Transverse colon (tissue), 4 donors: Measurements from ENCODE around the gene PPM1F. TPM values are rescaled to one million over a fixed set of nuclear protein-coding genes. Genes with fewer than 3 reads are reported as not detected.
A peak's percentile ranks its signal among the peaks of the same experiment; 100 is the strongest.

ENCODE experiments used
- DNase-seq: peaks from one replicate; pipeline ENCODE4 v3.0.0-alpha.2; 2019
- H3K27ac ChIP-seq, 4 donors: fragments of 200-600 bp; sonication (generic); 2 replicates each; pipeline ENCODE4 v1.5.1; 2016 to 2018; ENCODE audit warnings: inconsistent platforms in 4 of 4
- H3K27me3 ChIP-seq: fragments of 200-600 bp; sonication (generic); 2 replicates; pipeline ENCODE4 v1.5.1; 2017; ENCODE audit warnings: inconsistent platforms
- H3K36me3 ChIP-seq, 4 donors: fragments of 200-600 bp; sonication (generic); 2 replicates each; pipeline ENCODE4 v1.5.1; 2017 to 2019; ENCODE audit warnings: inconsistent platforms in 4 of 4
- H3K4me1 ChIP-seq, 4 donors: fragments of 200-600 bp; sonication (generic); 2 replicates each; pipeline ENCODE4 v1.5.1; 2017 to 2020; ENCODE audit warnings: inconsistent platforms in 4 of 4
- H3K4me3 ChIP-seq, 4 donors: fragments of 200-600 bp; sonication (generic); 1 replicate in 1 of 4; 2 replicates in 3 of 4; pipeline versions ENCODE4 v1.5.1 to v1.6.1; 2017 to 2019; ENCODE audit warnings: inconsistent platforms in 4 of 4
- H3K9me3 ChIP-seq, 2 donors: fragments of 200-600 bp; sonication (generic); 2 replicates each; pipeline ENCODE4 v1.5.1; 2017 to 2019; ENCODE audit warnings: inconsistent platforms in 2 of 2
- CTCF ChIP-seq, 5 experiments: fragments of 200-600 bp in 3 of 5; fragments of 450-650 bp in 2 of 5; sonication (generic) in 3 of 5; IDR thresholded peaks; 1 replicate in 2 of 5; 2 replicates in 3 of 5; pipeline ENCODE4 v1.5.1; 2016 to 2017; ENCODE audit warnings: antibody characterized with exemption in 5 of 5, inconsistent platforms in 3 of 5, mild to moderate bottlenecking in 2 of 5, moderate library complexity in 1 of 5
- EP300 ChIP-seq: sonication (generic); formaldehyde crosslinking; IDR thresholded peaks from one replicate; pipeline ENCODE4 v1.6.1; 2017; ENCODE audit warnings: antibody characterized with exemption, low read depth
- POLR2A ChIP-seq: fragments of 450-650 bp; IDR thresholded peaks from one replicate; pipeline ENCODE4 v1.6.1; 2016; ENCODE audit warnings: antibody characterized with exemption, mild to moderate bottlenecking, moderate library complexity
- POLR2AphosphoS5 ChIP-seq, 3 donors: sonication (generic); formaldehyde crosslinking; IDR thresholded peaks; one replicate each; pipeline ENCODE4 v1.6.1; 2016; ENCODE audit warnings: antibody characterized with exemption in 3 of 3
- WGBS, 2 donors: methylation state at CpG; one replicate each; pipeline ENCODE4 v1.1.5; 2018; ENCODE audit warnings: low coverage in 1 of 2; 5-methylcytosine and 5-hydroxymethylcytosine counted together
- in situ Hi-C, 4 donors: fragments of 200-750 bp; cut with MboI; loops; one replicate each; pipeline versions ENCODE4 v1.15.0 to v1.15.1; 2017; ENCODE audit warnings: low sequenced_read_pairs in 3 of 4, low pct_ligation_motif_present in 1 of 4, low pct_unique_long_range_greater_than_20kb in 1 of 4
- intact Hi-C: fragments of 100-400 bp; cut with DNase I; formaldehyde crosslinking; loops from one replicate; pipeline ENCODE4 v1.15.1; 2023; ENCODE audit warnings: low total_unique reads
- total RNA-seq, 4 donors: library from RNA; depleted of rRNA; stranded (reverse); fragments of >200 nt; gene quantifications; one replicate each; pipeline ENCODE4 v1.1.0, GENCODE V29; 2016

The PPM1F gene
- total RNA-seq, 4 donors from 2014 or later = 11.2 to 18.7 (median 14.9) TPM

- H3K27me3 ChIP-seq = no peaks in the 10 kb centered on the region
- DNase-seq = no peak
- intact Hi-C loops = loop anchor here (5.0 kb wide), 1 partner anchor 243 kb away; no protein-coding TSS in a partner anchor
- in situ Hi-C loops = loop anchor here in 2 of 4 donors (10.0 to 25.0 kb wide), 2 partner anchors 235 to 238 kb away; no protein-coding TSS in a partner anchor
- H3K9me3 ChIP-seq = no peaks in the 10 kb centered on the region
- H3K4me1 ChIP-seq = peaks cover 4 to 30% (median 20%) of the 10 kb centered on the region in 4 donors
- no peak for TF ChIP-seq POLR2AphosphoS5 (IDR thresholded peaks at IDR 0.05)
- no peak for TF ChIP-seq CTCF (IDR thresholded peaks at IDR 0.05)
- TF ChIP-seq POLR2A = no peak
- no peak for TF ChIP-seq EP300
- H3K27ac ChIP-seq = peak overlapping the region in 1 of 4 donors; percentile 36
- 91 to 100% methylated on average over 1 of the region's 1 CpG for WGBS, 2 donors
- H3K36me3 ChIP-seq = no peaks in the 10 kb centered on the region
- no peak overlapping the region for H3K4me3 ChIP-seq
Measured at GRCh38 chr22:21949948-21950347, 2.7 kb downstream of the PPM1F start.

GRCh38 chr22:21949569-21949918 is 3.1 kb downstream of the PPM1F start:
- in situ Hi-C loops (loop anchor here in 2 of 4 donors (10.0 to 25.0 kb wide), 2 partner anchors 235 to 237 kb away; no protein-coding TSS in a partner anchor), intact Hi-C loops (loop anchor here (5.0 kb wide), 1 partner anchor 242 kb away; no protein-coding TSS in a partner anchor)
- peak overlapping the region in 1 of 4 donors; percentile 36 for H3K27ac ChIP-seq

GRCh38 chr22:21948824-21949568 is 3.7 kb downstream of the PPM1F start:
- in situ Hi-C loops (loop anchor here in 2 of 4 donors (10.0 to 25.0 kb wide), 2 partner anchors 234 to 237 kb away; no protein-coding TSS in a partner anchor), intact Hi-C loops (loop anchor here (5.0 kb wide), 1 partner anchor 242 kb away; no protein-coding TSS in a partner anchor)
- peaks cover 4 to 30% (median 20%) of the 10 kb centered on the region in 4 donors for H3K4me1 ChIP-seq
- DNase-seq = no peak
- no peak for TF ChIP-seq EP300
- no peak for TF ChIP-seq POLR2A
- TF ChIP-seq POLR2AphosphoS5 (IDR thresholded peaks at IDR 0.05) = no peak
- TF ChIP-seq CTCF (IDR thresholded peaks at IDR 0.05) = no peak
- no peaks in the 10 kb centered on the region for H3K9me3 ChIP-seq
- H3K36me3 ChIP-seq = no peaks in the 10 kb centered on the region
- H3K4me3 ChIP-seq = no peak overlapping the region
- H3K27ac ChIP-seq = peak overlapping the region in 2 of 4 donors; percentile 36 to 61
- H3K27me3 ChIP-seq = no peaks in the 10 kb centered on the region
- WGBS, 2 donors = 60 to 90% methylated on average over 1 to 7 of the region's 7 CpGs

More at GRCh38 chr22:21949569-21949918, 3.1 kb downstream of the PPM1F start:
- Histone ChIP-seq H3K36me3 (no peaks in the 10 kb centered on the region), H3K4me1 (peaks cover 4 to 30% (median 20%) of the 10 kb centered on the region in 4 donors), H3K4me3 (no peak overlapping the region), H3K9me3 (no peaks in the 10 kb centered on the region), H3K27me3 (no peaks in the 10 kb centered on the region)
- TF ChIP-seq POLR2AphosphoS5 (IDR thresholded peaks at IDR 0.05) (no peak), CTCF (IDR thresholded peaks at IDR 0.05) (no peak), EP300 (no peak), POLR2A (no peak)
- DNase-seq = no peak
- 84% methylated on average over 8 of the region's 8 CpGs; no CpG with 5 or more reads in 1 of the 2 donors for WGBS, 2 donors

GRCh38 chr22:21948390-21948789 is 4.3 kb downstream of the PPM1F start:
- TF ChIP-seq EP300 = no peak
- TF ChIP-seq POLR2A = no peak
- no peak for TF ChIP-seq CTCF (IDR thresholded peaks at IDR 0.05)
- no peak for TF ChIP-seq POLR2AphosphoS5 (IDR thresholded peaks at IDR 0.05)
- no peak for DNase-seq
- WGBS, 2 donors = 70 to 78% methylated on average over 2 to 8 of the region's 8 CpGs
- Histone ChIP-seq H3K4me1 (peaks cover 4 to 35% (median 20%) of the 10 kb centered on the region in 4 donors), H3K9me3 (no peaks in the 10 kb centered on the region), H3K27ac (peak overlapping the region in 2 of 4 donors; percentile 49 to 61), H3K36me3 (no peaks in the 10 kb centered on the region), H3K27me3 (no peaks in the 10 kb centered on the region), H3K4me3 (no peak overlapping the region)
- intact Hi-C loops = loop anchor here (5.0 kb wide), 1 partner anchor 241 kb away; no protein-coding TSS in a partner anchor
- in situ Hi-C loops = loop anchor here in 2 of 4 donors (10.0 to 25.0 kb wide), 2 partner anchors 234 to 236 kb away; no protein-coding TSS in a partner anchor
